Measurements from ENCODE around the gene NFE2. TPM values are rescaled to one million over a fixed set of nuclear protein-coding genes. Genes with fewer than 3 reads are reported as not detected.

Gene NFE2
- total RNA-seq, 1 donor from 2014 or later: not detected

DNA sequence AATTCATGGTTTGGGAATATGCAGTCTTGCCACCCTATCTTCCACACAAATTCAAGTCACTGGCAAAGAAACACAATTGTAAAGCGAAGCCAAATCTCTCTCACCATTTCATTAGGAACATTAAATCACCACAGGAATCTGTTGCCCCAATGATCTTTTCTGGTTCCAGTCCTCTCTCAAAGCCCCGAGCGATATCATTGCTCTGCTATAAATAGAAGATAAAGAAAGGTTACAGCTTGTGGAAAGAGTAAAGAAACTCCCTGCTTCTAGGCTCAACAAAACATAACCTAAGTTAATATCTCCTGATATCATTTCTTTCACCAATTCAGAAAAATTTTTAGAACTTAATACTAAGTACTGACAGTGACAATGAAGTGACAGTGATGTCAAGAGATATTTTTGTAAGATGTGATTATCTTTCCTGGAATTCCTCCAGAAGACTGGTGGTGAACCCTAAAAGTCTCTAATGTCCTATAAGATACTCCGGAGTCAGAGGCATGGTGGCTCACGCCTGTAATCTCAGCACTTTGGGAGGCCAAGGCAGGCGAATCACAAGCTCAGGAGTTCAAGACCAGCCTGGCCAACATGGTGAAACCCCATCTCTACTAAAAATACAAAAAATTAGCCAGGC lies 54.7 kb downstream of the NFE2 start:
- H3K9me3 Mint-ChIP-seq: no peaks in the 10 kb centered on the region
- H3K27ac Mint-ChIP-seq: no peak overlapping the region
- H3K36me3 Mint-ChIP-seq (ENCODE audit: low read depth): peaks cover 54% of the 10 kb centered on the region
- CTCF ChIA-PET: no interaction called here
- peaks cover 9% of the 10 kb centered on the region for H3K4me1 Mint-ChIP-seq
- no peak overlapping the region for H3K4me3 Mint-ChIP-seq
- DNase-seq (no peak), ATAC-seq (ENCODE audit: low read depth) (no peak)
- H3K27me3 Mint-ChIP-seq: no peaks in the 10 kb centered on the region
- TF ChIP-seq, protein P1, sequence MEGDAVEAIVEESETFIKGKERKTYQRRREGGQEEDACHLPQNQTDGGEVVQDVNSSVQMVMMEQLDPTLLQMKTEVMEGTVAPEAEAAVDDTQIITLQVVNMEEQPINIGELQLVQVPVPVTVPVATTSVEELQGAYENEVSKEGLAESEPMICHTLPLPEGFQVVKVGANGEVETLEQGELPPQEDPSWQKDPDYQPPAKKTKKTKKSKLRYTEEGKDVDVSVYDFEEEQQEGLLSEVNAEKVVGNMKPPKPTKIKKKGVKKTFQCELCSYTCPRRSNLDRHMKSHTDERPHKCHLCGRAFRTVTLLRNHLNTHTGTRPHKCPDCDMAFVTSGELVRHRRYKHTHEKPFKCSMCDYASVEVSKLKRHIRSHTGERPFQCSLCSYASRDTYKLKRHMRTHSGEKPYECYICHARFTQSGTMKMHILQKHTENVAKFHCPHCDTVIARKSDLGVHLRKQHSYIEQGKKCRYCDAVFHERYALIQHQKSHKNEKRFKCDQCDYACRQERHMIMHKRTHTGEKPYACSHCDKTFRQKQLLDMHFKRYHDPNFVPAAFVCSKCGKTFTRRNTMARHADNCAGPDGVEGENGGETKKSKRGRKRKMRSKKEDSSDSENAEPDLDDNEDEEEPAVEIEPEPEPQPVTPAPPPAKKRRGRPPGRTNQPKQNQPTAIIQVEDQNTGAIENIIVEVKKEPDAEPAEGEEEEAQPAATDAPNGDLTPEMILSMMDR (IDR thresholded peaks at IDR 0.05): no peak
- POLR2A ChIA-PET: interaction anchor here (0.6 to 0.7 kb wide), 2 partner anchors 16 to 90 kb away, joined by 3 to 7 read pairs; no protein-coding TSS in a partner anchor
- intact Hi-C loops (cut with micrococcal nuclease): no loop called here

Other genes with a start within 250 kb of the NFE2 start
- 4.3 and 4.8 TPM in 2 replicates for gene HOXC4, start 247.2 kb downstream of the NFE2 start, total RNA-seq
- gene SMUG1, start 112.0 kb downstream of the NFE2 start, total RNA-seq: 31.2 and 38.6 TPM in 2 replicates
- gene CBX5, start 20.9 kb downstream of the NFE2 start, total RNA-seq: 77.3 TPM in 2 replicates
- gene HNRNPA1, start 20.3 kb downstream of the NFE2 start, total RNA-seq: 1,995 and 2,126 TPM in 2 replicates
- gene COPZ1, start 24.1 kb upstream of the NFE2 start, total RNA-seq: 120 and 124 TPM in 2 replicates
- not detected in 2 replicates for gene GPR84, start 63.5 kb upstream of the NFE2 start, total RNA-seq
- 4.6 and 5.0 TPM in 2 replicates for gene ZNF385A, start 83.7 kb upstream of the NFE2 start, total RNA-seq
- gene ITGA5, start 118.3 kb upstream of the NFE2 start, total RNA-seq: 1.0 and 1.3 TPM in 2 replicates
- gene GTSF1, start 172.6 kb upstream of the NFE2 start, total RNA-seq: 7.1 and 9.8 TPM in 2 replicates
- gene NCKAP1L, start 196.7 kb upstream of the NFE2 start, total RNA-seq: 225 and 239 TPM in 2 replicates
- gene PDE1B, start 248.6 kb upstream of the NFE2 start, total RNA-seq: 4.7 and 6.5 TPM in 2 replicates